Endothelial cell of umbilical vein (primary cell): ENCODE results near the gene CKLF. TPM values are rescaled to one million over a fixed set of nuclear protein-coding genes. Genes with fewer than 3 reads are reported as not detected.

ENCODE experiments used
- BruUV-seq: library from RNA; stranded (reverse); fragments of 400-500 nt; replicated peaks from 2 replicates; lab custom pipeline; 2021; lab: Mats Ljungman, UMichigan
- CTCF ChIA-PET: fragments of 300-600, 350-600 bp; sonication (Branson Sonifier 250); formaldehyde crosslinking; loops from one replicate; lab custom pipeline; 2021; ENCODE audit warnings: antibody characterized with exemption, inconsistent platforms; lab: Charles Lee
- POLR2A ChIA-PET: fragments of 300-600, 350-600 bp; sonication (Branson Sonifier 250); formaldehyde crosslinking; loops from one replicate; lab custom pipeline; 2021; ENCODE audit warnings: antibody characterized with exemption, inconsistent platforms; lab: Charles Lee
- DNase-seq: peaks from one replicate; pipeline ENCODE4 v3.0.0-alpha.2; 2011; ENCODE audit warnings: low read depth, low spot score
- FAIRE-seq: peaks from 2 replicates; lab custom pipeline; 2011; peaks lifted over from hg19 to GRCh38; lab: Jason Lieb, UNC
- H2AFZ ChIP-seq: 2 replicates; pipeline ENCODE4 v1.6.0; 2012; ENCODE audit warnings: low read depth, low read length, control low read depth, inconsistent platforms
- H3K27ac ChIP-seq: 2 replicates; pipeline ENCODE4 v1.5.1; 2011; ENCODE audit warnings: low read depth, mild to moderate bottlenecking, control low read depth, low read length, moderate library complexity; ENCODE audit not compliant: insufficient read depth
- H3K27me3 ChIP-seq, 2 experiments: 2 replicates each; pipeline versions ENCODE4 v1.6.0 to v1.6.1; 2011; ENCODE audit warnings: low read length in 2 of 2, mixed read lengths in 1 of 2; ENCODE audit not compliant: control insufficient read depth in 2 of 2, insufficient read depth in 2 of 2
- H3K36me3 ChIP-seq, 2 experiments: 2 replicates in 1 of 2; 3 replicates in 1 of 2; pipeline ENCODE4 v1.5.1; 2011; ENCODE audit warnings: low read length in 2 of 2, mild to moderate bottlenecking in 1 of 2, moderate library complexity in 1 of 2; ENCODE audit not compliant: control insufficient read depth in 2 of 2, insufficient read depth in 2 of 2; ENCODE audit errors: extremely low read depth in 1 of 2
- H3K4me1 ChIP-seq: 3 replicates; pipeline ENCODE4 v1.5.1; 2011; ENCODE audit warnings: mild to moderate bottlenecking, low read length; ENCODE audit not compliant: control insufficient read depth, insufficient read depth; ENCODE audit errors: extremely low read depth
- H3K4me2 ChIP-seq: 2 replicates; pipeline ENCODE4 v1.6.1; 2011; ENCODE audit warnings: low read length, control low read depth, mixed read lengths; ENCODE audit not compliant: insufficient read depth
- H3K4me3 ChIP-seq, 3 experiments: fragments of 200-600 bp in 1 of 3; sonication (generic), shearing (Covaris generic) in 1 of 3; replicated peaks in 1 of 3; 2 replicates each; pipeline ENCODE4 v1.5.1; 2011 to 2016; ENCODE audit warnings: control low read depth in 3 of 3, low read length in 3 of 3, mild to moderate bottlenecking in 2 of 3, inconsistent platforms in 1 of 3, low read depth in 1 of 3, moderate library complexity in 1 of 3; ENCODE audit not compliant: insufficient read depth in 1 of 3
- H3K79me2 ChIP-seq: 2 replicates; pipeline ENCODE4 v1.6.0; 2012; ENCODE audit warnings: low read length, inconsistent platforms; ENCODE audit not compliant: control insufficient read depth, insufficient read depth
- H3K9ac ChIP-seq: replicated peaks from 2 replicates; pipeline ENCODE3; 2011; ENCODE audit warnings: low read length, control low read depth; ENCODE audit not compliant: insufficient read depth; ENCODE audit errors: extremely low read depth
- H3K9me1 ChIP-seq: replicated peaks from 3 replicates; pipeline ENCODE4 v1.6.0; 2011; ENCODE audit warnings: mild to moderate bottlenecking, low read length; ENCODE audit not compliant: control insufficient read depth, insufficient read depth; ENCODE audit errors: extremely low read depth
- H3K9me3 ChIP-seq: replicated peaks from 2 replicates; pipeline ENCODE4 v1.5.1; 2012; ENCODE audit warnings: low read length, inconsistent platforms; ENCODE audit not compliant: control insufficient read depth, insufficient read depth
- H4K20me1 ChIP-seq: replicated peaks from 2 replicates; pipeline ENCODE3; 2011; ENCODE audit warnings: mild to moderate bottlenecking, low read length; ENCODE audit not compliant: control insufficient read depth, insufficient read depth; ENCODE audit errors: extremely low read depth
- EZH2 ChIP-seq: IDR thresholded peaks from 2 replicates; pipeline ENCODE4 v1.6.1; 2012; ENCODE audit warnings: borderline replicate concordance, low read depth, mild to moderate bottlenecking, moderate library complexity, low read length, inconsistent platforms; ENCODE audit not compliant: severe bottlenecking
- FOS ChIP-seq: IDR thresholded peaks from 2 replicates; pipeline ENCODE4 v1.6.1; 2011; ENCODE audit warnings: mild to moderate bottlenecking, low read length, moderate library complexity, borderline replicate concordance; ENCODE audit not compliant: insufficient read depth
- GATA2 ChIP-seq: IDR thresholded peaks from 2 replicates; pipeline ENCODE4 v1.7.0; 2011; ENCODE audit warnings: low read depth, mild to moderate bottlenecking, moderate library complexity, mixed read lengths, low read length; ENCODE audit not compliant: insufficient read length, insufficient read depth
- JUN ChIP-seq: IDR thresholded peaks from 2 replicates; pipeline ENCODE4 v1.6.1; 2011; ENCODE audit warnings: borderline replicate concordance, low read depth; ENCODE audit not compliant: insufficient read length, insufficient read depth
- MYC ChIP-seq: IDR thresholded peaks from one replicate; pipeline ENCODE4 v1.6.1; 2011; ENCODE audit warnings: mild to moderate bottlenecking, low read depth, low read length
- POLR2A ChIP-seq: IDR thresholded peaks from 2 replicates; pipeline ENCODE4 v1.6.1; 2012; ENCODE audit warnings: low read depth, mild to moderate bottlenecking, control low read depth, low read length
- POLR2AphosphoS5 ChIP-seq: IDR thresholded peaks from 2 replicates; pipeline ENCODE4 v1.6.1; 2012; ENCODE audit warnings: low read depth, mild to moderate bottlenecking, control low read depth, low read length, moderate library complexity; ENCODE audit not compliant: insufficient read depth
- dilution Hi-C: fragments of 300-500 bp; cut with MboI; formaldehyde crosslinking; loops from one replicate; pipeline ENCODE4 v1.15.0; 2019; ENCODE audit warnings: low sequenced_read_pairs; ENCODE audit not compliant: extremely low pct_ligation_motif_present
- intact Hi-C: fragments of 100-400 bp; cut with micrococcal nuclease; formaldehyde crosslinking; loops from one replicate; pipeline ENCODE4 v1.10.0; 2022
- polyA plus RNA-seq, 4 experiments: library from polyadenylated mRNA; depleted of rRNA in 3 of 4; stranded (reverse) in 3 of 4; unstranded in 1 of 4; fragments of >200 nt; gene quantifications; 2 replicates each; pipeline versions ENCODE4 v1.2.1 to v1.2.3, GENCODE V29; 2011 to 2012; ENCODE audit warnings: missing spikeins in 1 of 4
- total RNA-seq: library from RNA; stranded (reverse); gene quantifications from 2 replicates; pipeline ENCODE4 v1.2.3, GENCODE V29; 2021
- TF ChIP-seq, protein P1 (sequence below): IDR thresholded peaks from 2 replicates; pipeline ENCODE4 v1.6.1; 2011; ENCODE audit not compliant: insufficient read depth, insufficient read length
- TF ChIP-seq, protein P2 (sequence below), 2 donors: IDR thresholded peaks; 1 replicate in 1 of 2; 2 replicates in 1 of 2; pipeline ENCODE4 v1.5.1; 2011; ENCODE audit warnings: low read length in 2 of 2, mild to moderate bottlenecking in 2 of 2, moderate library complexity in 2 of 2, control low read depth in 1 of 2, inconsistent platforms in 1 of 2, low read depth in 1 of 2; ENCODE audit not compliant: insufficient read depth in 1 of 2; ENCODE audit errors: extremely low read depth in 1 of 2

Gene CKLF
- total and polyA plus RNA-seq, 2 donors (not counting 3 experiments of a cell fraction or from before 2014, with no cell fraction given) = 80.0 to 209 TPM

GRCh38 chr16:66581246-66581952 is 29.0 kb downstream of the CKLF start:
- dilution Hi-C loops = no loop called here
- Histone ChIP-seq H2AFZ (no peak overlapping the region), H3K36me3 (no peaks in the 10 kb centered on the region), H3K27me3 (peaks cover 4 to 13% of the 10 kb centered on the region in 2 experiments), H4K20me1 (no peaks in the 10 kb centered on the region), H3K9me3 (no peaks in the 10 kb centered on the region), H3K79me2 (no peaks in the 10 kb centered on the region), H3K4me3 (no peak overlapping the region), H3K27ac (no peak overlapping the region), H3K4me1 (peaks cover 18% of the 10 kb centered on the region), H3K9ac (no peak overlapping the region), H3K9me1 (no peaks in the 10 kb centered on the region), H3K4me2 (no peak overlapping the region)
- DNase-seq = no peak
- BruUV-seq = no TSS peak
- CTCF ChIA-PET = interaction anchor here (1.0 to 2.0 kb wide), 6 partner anchors 8 to 292 kb away, joined by 3 to 9 read pairs (median 6); partner anchors contain the start of gene CKLF
- no peak for TF ChIP-seq FOS
- TF ChIP-seq GATA2 = no peak
- no peak for TF ChIP-seq JUN
- TF ChIP-seq, protein P1, sequence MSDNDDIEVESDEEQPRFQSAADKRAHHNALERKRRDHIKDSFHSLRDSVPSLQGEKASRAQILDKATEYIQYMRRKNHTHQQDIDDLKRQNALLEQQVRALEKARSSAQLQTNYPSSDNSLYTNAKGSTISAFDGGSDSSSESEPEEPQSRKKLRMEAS = no peak
- TF ChIP-seq, protein P2, sequence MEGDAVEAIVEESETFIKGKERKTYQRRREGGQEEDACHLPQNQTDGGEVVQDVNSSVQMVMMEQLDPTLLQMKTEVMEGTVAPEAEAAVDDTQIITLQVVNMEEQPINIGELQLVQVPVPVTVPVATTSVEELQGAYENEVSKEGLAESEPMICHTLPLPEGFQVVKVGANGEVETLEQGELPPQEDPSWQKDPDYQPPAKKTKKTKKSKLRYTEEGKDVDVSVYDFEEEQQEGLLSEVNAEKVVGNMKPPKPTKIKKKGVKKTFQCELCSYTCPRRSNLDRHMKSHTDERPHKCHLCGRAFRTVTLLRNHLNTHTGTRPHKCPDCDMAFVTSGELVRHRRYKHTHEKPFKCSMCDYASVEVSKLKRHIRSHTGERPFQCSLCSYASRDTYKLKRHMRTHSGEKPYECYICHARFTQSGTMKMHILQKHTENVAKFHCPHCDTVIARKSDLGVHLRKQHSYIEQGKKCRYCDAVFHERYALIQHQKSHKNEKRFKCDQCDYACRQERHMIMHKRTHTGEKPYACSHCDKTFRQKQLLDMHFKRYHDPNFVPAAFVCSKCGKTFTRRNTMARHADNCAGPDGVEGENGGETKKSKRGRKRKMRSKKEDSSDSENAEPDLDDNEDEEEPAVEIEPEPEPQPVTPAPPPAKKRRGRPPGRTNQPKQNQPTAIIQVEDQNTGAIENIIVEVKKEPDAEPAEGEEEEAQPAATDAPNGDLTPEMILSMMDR (IDR thresholded peaks at IDR 0.05; ENCODE audit: extremely low read depth in 1 of 2, insufficient read depth in 1 of 2, low read depth in 1 of 2, low read length in 2 of 2) = no peak
- TF ChIP-seq POLR2AphosphoS5 = no peak
- TF ChIP-seq EZH2 = no peak
- TF ChIP-seq POLR2A = no peak
- no peak for TF ChIP-seq MYC
- intact Hi-C loops = no loop called here
- POLR2A ChIA-PET = no interaction called here
- FAIRE-seq = no peak
